ENCODE data around the gene LIG1.

DNA sequence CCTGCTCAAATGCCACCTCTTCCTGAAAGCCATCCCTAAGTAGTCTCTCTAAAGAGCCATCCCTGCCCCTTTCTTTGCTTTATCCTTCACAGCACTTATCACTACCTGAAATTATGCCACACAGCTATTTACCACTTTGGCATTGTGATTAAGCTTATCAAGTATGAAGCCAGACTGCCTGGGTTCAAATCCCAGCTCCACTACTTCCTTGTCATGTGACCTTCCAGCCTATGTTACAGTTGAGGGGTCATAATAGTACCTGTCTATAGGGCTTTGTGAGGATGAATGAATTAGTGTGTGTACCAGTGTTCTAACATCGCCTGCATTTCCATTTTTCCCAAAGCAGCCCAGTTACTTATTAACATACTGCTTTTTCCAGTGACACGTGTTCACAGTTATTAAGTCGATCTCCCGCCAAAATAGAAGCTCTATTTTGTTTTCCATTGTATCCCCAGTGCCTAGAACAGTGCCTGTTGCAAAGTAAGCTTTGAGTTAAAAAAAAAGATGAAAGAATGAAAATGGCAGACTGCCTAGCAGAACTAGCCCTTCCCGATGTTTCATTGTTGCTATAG lies 33.2 kb upstream of the LIG1 start:
- TF ChIP-seq CTCF (IDR thresholded peaks at IDR 0.05; ENCODE audit: insufficient read depth, low read depth, low read length) (no peak), EZH2 (IDR thresholded peaks at IDR 0.05; ENCODE audit: insufficient read depth, low read length) (no peak)
